GM23338 (cell line): ENCODE results near the gene IL10. TPM values are rescaled to one million over a fixed set of nuclear protein-coding genes. Genes with fewer than 3 reads are reported as not detected.

Source experiments
- ATAC-seq: fragments of 200-7000 bp; cut with Tn5 transposase; 3 replicates; pipeline ENCODE4 v1.9.1; 2020
- DNase-seq: peaks from one replicate; pipeline ENCODE4 v3.0.0-alpha.2; 2015; ENCODE audit warnings: low spot score
- H2AFZ ChIP-seq: fragments of 200-600 bp; sonication (generic); 2 replicates; pipeline ENCODE4 v1.8.0; 2016; ENCODE audit warnings: antibody characterized with exemption, mild to moderate bottlenecking, moderate library complexity
- H3F3A ChIP-seq: fragments of 200-600 bp; sonication (generic); replicated peaks from 2 replicates; pipeline ENCODE4 v1.8.0; 2017; ENCODE audit warnings: antibody characterized with exemption, mixed run types, low read depth
- H3K27ac ChIP-seq: fragments of 200-600 bp; sonication (generic); 2 replicates; pipeline ENCODE4 v1.6.1; 2016; ENCODE audit warnings: low read depth
- H3K27me3 ChIP-seq: fragments of 200-600 bp; sonication (generic); 2 replicates; pipeline ENCODE4 v1.8.0; 2016; ENCODE audit warnings: mild to moderate bottlenecking, mixed run types, moderate library complexity; ENCODE audit not compliant: insufficient read depth
- H3K36me3 ChIP-seq: fragments of 200-600 bp; sonication (generic); 2 replicates; pipeline ENCODE4 v1.8.0; 2016; ENCODE audit warnings: mild to moderate bottlenecking; ENCODE audit not compliant: insufficient read depth
- H3K4me1 ChIP-seq: fragments of 200-600 bp; sonication (generic); 2 replicates; pipeline ENCODE4 v1.8.0; 2016; ENCODE audit warnings: mild to moderate bottlenecking, moderate library complexity; ENCODE audit not compliant: insufficient read depth
- H3K4me2 ChIP-seq: fragments of 200-600 bp; sonication (generic); 2 replicates; pipeline ENCODE4 v1.7.1; 2017; ENCODE audit warnings: mixed run types
- H3K4me3 ChIP-seq: fragments of 200-600 bp; sonication (generic); 2 replicates; pipeline ENCODE4 v1.6.1; 2016; ENCODE audit warnings: mixed run types
- H3K79me2 ChIP-seq: fragments of 200-600 bp; sonication (generic); replicated peaks from 2 replicates; pipeline ENCODE4 v1.8.0; 2017; ENCODE audit warnings: mild to moderate bottlenecking; ENCODE audit not compliant: insufficient read depth
- H3K9me2 ChIP-seq: fragments of 200-600 bp; sonication (generic); 2 replicates; pipeline ENCODE4 v1.8.0; 2017; ENCODE audit not compliant: insufficient read depth
- H4K20me1 ChIP-seq: fragments of 200-600 bp; sonication (generic); replicated peaks from 2 replicates; pipeline ENCODE4 v1.8.0; 2017; ENCODE audit warnings: mild to moderate bottlenecking; ENCODE audit not compliant: insufficient read depth
- H3K27ac Mint-ChIP-seq: 2 replicates; pipeline ENCODE4 v1.8.0; 2020; ENCODE audit warnings: inconsistent platforms, mild to moderate bottlenecking, moderate library complexity, mixed read lengths
- H3K27me3 Mint-ChIP-seq: 3 replicates; pipeline ENCODE4 v1.8.0; 2022; ENCODE audit warnings: low read depth, mild to moderate bottlenecking, moderate library complexity, mixed read lengths, inconsistent platforms; ENCODE audit not compliant: insufficient read depth, poor library complexity
- H3K36me3 Mint-ChIP-seq: 3 replicates; pipeline ENCODE4 v1.8.0; 2021; ENCODE audit warnings: low read depth, mild to moderate bottlenecking, inconsistent platforms, moderate library complexity, mixed read lengths
- H3K4me1 Mint-ChIP-seq: 3 replicates; pipeline ENCODE4 v1.8.0; 2020; ENCODE audit warnings: mild to moderate bottlenecking, inconsistent platforms, mixed read lengths
- H3K4me3 Mint-ChIP-seq: 3 replicates; pipeline ENCODE4 v1.8.0; 2021; ENCODE audit warnings: moderate library complexity, mild to moderate bottlenecking, inconsistent platforms, mixed read lengths
- H3K9me3 Mint-ChIP-seq: 3 replicates; pipeline ENCODE4 v1.8.0; 2020; ENCODE audit warnings: moderate library complexity, mild to moderate bottlenecking, inconsistent platforms, mixed read lengths
- CREB1 ChIP-seq: fragments of 250-450 bp; sonication (Bioruptor Pico); IDR thresholded peaks from 2 replicates; pipeline ENCODE4 v1.5.0; 2020; ENCODE audit warnings: low read depth, mild to moderate bottlenecking, moderate library complexity
- CTCF ChIP-seq, 2 experiments: fragments of 200-600 bp in 1 of 2; sonication (generic) in 1 of 2; conservative IDR thresholded peaks; 2 replicates each; pipeline versions ENCODE4 v1.5.1 to v1.6.1; 2016 to 2017; ENCODE audit warnings: antibody characterized with exemption in 2 of 2, low read depth in 2 of 2, mild to moderate bottlenecking in 2 of 2, moderate library complexity in 1 of 2
- ETS1 ChIP-seq: IDR thresholded peaks from 2 replicates; pipeline ENCODE4 v1.6.1; 2016; ENCODE audit warnings: antibody characterized with exemption
- EZH2 ChIP-seq: fragments of 200-600 bp; sonication (generic); IDR thresholded peaks from one replicate; pipeline ENCODE4 v1.8.0; 2017; ENCODE audit warnings: antibody characterized with exemption, mild to moderate bottlenecking, low read depth; ENCODE audit not compliant: unreplicated experiment
- EZH2phosphoT487 ChIP-seq: fragments of 200-600 bp; sonication (generic); IDR thresholded peaks from one replicate; pipeline ENCODE4 v1.8.1; 2018; ENCODE audit warnings: antibody characterized with exemption; ENCODE audit not compliant: unreplicated experiment
- JUNB ChIP-seq: IDR thresholded peaks from one replicate; pipeline ENCODE4 v1.6.1; 2016; ENCODE audit warnings: antibody characterized with exemption; ENCODE audit not compliant: unreplicated experiment
- NANOG ChIP-seq: IDR thresholded peaks from 2 replicates; pipeline ENCODE4 v1.6.1; 2016; ENCODE audit warnings: antibody characterized with exemption, borderline replicate concordance
- POLR2AphosphoS5 ChIP-seq: IDR thresholded peaks from 2 replicates; pipeline ENCODE4 v1.6.1; 2016; ENCODE audit warnings: antibody characterized with exemption, low read depth
- REST ChIP-seq: IDR thresholded peaks from one replicate; pipeline ENCODE4 v1.6.1; 2018; ENCODE audit warnings: antibody characterized with exemption; ENCODE audit not compliant: unreplicated experiment
- STAT1 ChIP-seq: IDR thresholded peaks from one replicate; pipeline ENCODE4 v1.6.1; 2016; ENCODE audit warnings: antibody characterized with exemption; ENCODE audit not compliant: unreplicated experiment
- ZNF114 ChIP-seq: fragments of 250-450 bp; sonication (Bioruptor Pico); IDR thresholded peaks from 2 replicates; pipeline ENCODE4 v1.5.0; 2020; ENCODE audit warnings: mild to moderate bottlenecking, moderate library complexity
- ZNF331 ChIP-seq: fragments of 250-450 bp; sonication (Bioruptor Pico); IDR thresholded peaks from 2 replicates; pipeline ENCODE4 v1.5.0; 2020; ENCODE audit warnings: low read depth, mild to moderate bottlenecking, moderate library complexity
- ZNF462 ChIP-seq: fragments of 250-450 bp; sonication (Bioruptor Pico); IDR thresholded peaks from 2 replicates; pipeline ENCODE4 v1.5.0; 2020; ENCODE audit warnings: mild to moderate bottlenecking, moderate library complexity
- polyA plus RNA-seq: library from polyadenylated mRNA; unstranded; fragments of >200 nt; fragmentation: Nextera tagmentation; extraction: Ambion mirVana; gene quantifications from 2 replicates; pipeline ENCODE4 v1.2.1, GENCODE V29; 2016
- total RNA-seq: library from RNA; depleted of rRNA; stranded (reverse); fragments of >200 nt; shearing (Covaris generic); gene quantifications from 2 replicates; pipeline ENCODE4 v1.2.3, GENCODE V29; 2014

The IL10 gene
- total and polyA plus RNA-seq, 2 experiments from 2014 or later, result not detected

- Histone ChIP-seq H3K27ac (no peak overlapping the region), H3K4me1 (no peaks in the 10 kb centered on the region), H3K36me3 (no peaks in the 10 kb centered on the region), H3K9me2 (0 out of 2 replicates have a peak, but pooled peaks cover 17% of the 10 kb centered on the region), H3K27me3 (no peaks in the 10 kb centered on the region), H3K79me2 (no peaks in the 10 kb centered on the region), H3F3A (no peaks in the 10 kb centered on the region), H2AFZ (no peak overlapping the region), H3K4me3 (no peak overlapping the region), H3K4me2 (no peak overlapping the region), H4K20me1 (no peaks in the 10 kb centered on the region)
- H3K27me3 Mint-ChIP-seq, result no peaks in the 10 kb centered on the region
- DNase-seq (no peak), ATAC-seq (no peak)
- TF ChIP-seq CREB1, result no peak
- TF ChIP-seq EZH2, result no peak
- no peak for TF ChIP-seq NANOG
- no peak for TF ChIP-seq STAT1
- no peak for TF ChIP-seq CTCF (conservative IDR thresholded peaks at IDR 0.05; ENCODE audit: low read depth in 2 of 2)
- no peak for TF ChIP-seq EZH2phosphoT487
- TF ChIP-seq ZNF114 (CRISPR knock-in tag), result no peak
- no peak for TF ChIP-seq ETS1
- TF ChIP-seq REST, result no peak
- no peak for TF ChIP-seq JUNB
- no peak for TF ChIP-seq ZNF331 (CRISPR knock-in tag)
- TF ChIP-seq ZNF462 (CRISPR knock-in tag), result no peak
- TF ChIP-seq POLR2AphosphoS5, result no peak
- no peaks in the 10 kb centered on the region for H3K4me1 Mint-ChIP-seq
- no peaks in the 10 kb centered on the region for H3K9me3 Mint-ChIP-seq
- no peak overlapping the region for H3K4me3 Mint-ChIP-seq
- H3K36me3 Mint-ChIP-seq, result no peaks in the 10 kb centered on the region
- no peak overlapping the region for H3K27ac Mint-ChIP-seq
These were observed 11.7 kb downstream of the IL10 start for GRCh38 chr1:206760590-206760989.
